Tibial nerve (tissue), 4 donors: ENCODE results near the gene MAPKAPK2.

Experiments
- CTCF ChIP-seq, 5 experiments: fragments of 200-600 bp in 3 of 5; fragments of 450-650 bp in 2 of 5; sonication (generic) in 3 of 5; IDR thresholded peaks; one replicate each; pipeline ENCODE4 v1.5.1; 2016 to 2019; ENCODE audit warnings: antibody characterized with exemption in 5 of 5, mild to moderate bottlenecking in 3 of 5, moderate library complexity in 2 of 5
- EP300 ChIP-seq, 2 donors: sonication (generic); formaldehyde crosslinking; IDR thresholded peaks; one replicate each; pipeline ENCODE4 v1.6.1; 2017; ENCODE audit warnings: antibody characterized with exemption in 2 of 2, mild to moderate bottlenecking in 1 of 2
- POLR2A ChIP-seq, 2 donors: fragments of 450-650 bp; IDR thresholded peaks; one replicate each; pipeline ENCODE4 v1.6.1; 2017; ENCODE audit warnings: antibody characterized with exemption in 2 of 2, mild to moderate bottlenecking in 2 of 2, moderate library complexity in 2 of 2

- TF ChIP-seq POLR2A (IDR thresholded peaks at IDR 0.05) = no peak
- TF ChIP-seq EP300 (IDR thresholded peaks at IDR 0.05) = no peak
- no peak for TF ChIP-seq CTCF (IDR thresholded peaks at IDR 0.05)
These were observed 32.5 kb upstream of the MAPKAPK2 start for GRCh38 chr1:206651958-206652890.
